GM12873 (cell line): ENCODE data around the gene ATG7.

Source experiments
- TF ChIP-seq, protein P1 (sequence below): IDR thresholded peaks from 2 replicates; pipeline ENCODE4 v1.5.1; 2012; ENCODE audit warnings: low read depth, mild to moderate bottlenecking, moderate library complexity, low read length, control low read depth; ENCODE audit not compliant: insufficient read depth; ENCODE audit errors: missing control alignments

Gene ATG7

GRCh38 chr3:11605398-11605797 lies 333.2 kb downstream of the ATG7 start:
- TF ChIP-seq, protein P1, sequence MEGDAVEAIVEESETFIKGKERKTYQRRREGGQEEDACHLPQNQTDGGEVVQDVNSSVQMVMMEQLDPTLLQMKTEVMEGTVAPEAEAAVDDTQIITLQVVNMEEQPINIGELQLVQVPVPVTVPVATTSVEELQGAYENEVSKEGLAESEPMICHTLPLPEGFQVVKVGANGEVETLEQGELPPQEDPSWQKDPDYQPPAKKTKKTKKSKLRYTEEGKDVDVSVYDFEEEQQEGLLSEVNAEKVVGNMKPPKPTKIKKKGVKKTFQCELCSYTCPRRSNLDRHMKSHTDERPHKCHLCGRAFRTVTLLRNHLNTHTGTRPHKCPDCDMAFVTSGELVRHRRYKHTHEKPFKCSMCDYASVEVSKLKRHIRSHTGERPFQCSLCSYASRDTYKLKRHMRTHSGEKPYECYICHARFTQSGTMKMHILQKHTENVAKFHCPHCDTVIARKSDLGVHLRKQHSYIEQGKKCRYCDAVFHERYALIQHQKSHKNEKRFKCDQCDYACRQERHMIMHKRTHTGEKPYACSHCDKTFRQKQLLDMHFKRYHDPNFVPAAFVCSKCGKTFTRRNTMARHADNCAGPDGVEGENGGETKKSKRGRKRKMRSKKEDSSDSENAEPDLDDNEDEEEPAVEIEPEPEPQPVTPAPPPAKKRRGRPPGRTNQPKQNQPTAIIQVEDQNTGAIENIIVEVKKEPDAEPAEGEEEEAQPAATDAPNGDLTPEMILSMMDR, result no peak

GRCh38 chr3:11606090-11606784 lies 334.0 kb downstream of the ATG7 start:
- TF ChIP-seq, protein P1, result no peak

DNA sequence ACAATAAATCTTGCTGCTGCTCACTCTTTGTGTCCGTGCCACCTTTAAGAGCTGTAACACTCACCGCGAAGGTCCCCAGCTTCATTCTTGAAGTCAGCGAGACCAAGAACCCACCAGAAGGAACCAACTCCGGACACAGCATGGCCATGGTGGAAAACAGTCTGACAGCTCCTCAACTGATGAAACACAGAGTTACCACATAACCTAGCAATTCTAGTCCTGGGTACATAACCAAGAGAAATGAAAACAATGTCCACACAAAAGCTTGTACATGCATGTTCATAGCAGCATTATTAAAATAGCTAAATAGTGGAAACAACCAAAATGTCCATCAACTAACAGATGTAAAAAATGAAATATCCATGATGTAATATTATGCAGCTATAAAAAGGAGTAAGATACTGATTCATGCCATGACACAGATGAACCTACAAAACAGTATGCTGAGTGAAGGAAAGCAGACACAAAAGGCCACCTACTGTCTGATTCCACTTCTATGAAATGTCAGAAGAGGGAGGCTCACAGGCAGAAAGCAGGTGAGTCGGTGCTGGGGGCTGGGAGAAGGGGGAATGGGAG lies 334.8 kb downstream of the ATG7 start:
- TF ChIP-seq, protein P1, result no peak
